HEK293 (cell line): Measurements from ENCODE around the gene CSF3.

Experiments used
- CTCF ChIA-PET: fragments of 350-600 bp; formaldehyde crosslinking; extraction: SDS; loops from one replicate; lab custom pipeline; 2021; ENCODE audit warnings: antibody characterized with exemption; lab: Yijun Ruan, JAX
- POLR2A ChIA-PET: fragments of 300-600 bp; formaldehyde crosslinking; extraction: SDS; loops from one replicate; lab custom pipeline; 2020; ENCODE audit warnings: antibody characterized with exemption, inconsistent platforms; lab: Yijun Ruan, JAX
- H3K27ac ChIP-seq: fragments of 200-500 bp; sonication (Bioruptor generic); 2 replicates; pipeline ENCODE4 v1.5.1; 2014; ENCODE audit warnings: low read depth, low read length, control low read depth, inconsistent platforms; ENCODE audit errors: extremely low read depth
- H3K36me3 ChIP-seq, 2 experiments: fragments of 200-500 bp in 1 of 2; sonication (Bioruptor generic) in 1 of 2; 1 replicate in 1 of 2; 2 replicates in 1 of 2; pipeline ENCODE4 v1.5.1; 2014 to 2017; ENCODE audit warnings: inconsistent platforms in 2 of 2, low read length in 2 of 2; ENCODE audit not compliant: control insufficient read depth in 2 of 2, insufficient read depth in 1 of 2
- H3K4me1 ChIP-seq: fragments of 200-500 bp; sonication (Bioruptor generic); 2 replicates; pipeline ENCODE4 v1.5.1; 2014; ENCODE audit warnings: mild to moderate bottlenecking, low read length, inconsistent platforms; ENCODE audit not compliant: control insufficient read depth, insufficient read depth
- H3K4me3 ChIP-seq: 2 replicates; pipeline ENCODE4 v1.5.1; 2011; ENCODE audit warnings: low read depth, mild to moderate bottlenecking, control low read depth, low read length, moderate library complexity
- H3K9me3 ChIP-seq: fragments of 200-500 bp; sonication (Bioruptor generic); 2 replicates; pipeline ENCODE4 v1.5.1; 2014; ENCODE audit warnings: low read depth, low read length, inconsistent platforms; ENCODE audit not compliant: control insufficient read depth, insufficient read depth
- CTCF ChIP-seq: fragments of 450-650 bp; formaldehyde crosslinking; IDR thresholded peaks from 2 replicates; pipeline ENCODE4 v1.5.1; 2016; ENCODE audit warnings: missing biosample characterization, missing genetic modification characterization
- EGR2 ChIP-seq: fragments of 450-650 bp; formaldehyde crosslinking; IDR thresholded peaks from 2 replicates; pipeline ENCODE4 v1.5.1; 2016; ENCODE audit warnings: low read depth, missing biosample characterization, missing genetic modification characterization
- KLF16 ChIP-seq: fragments of 450-650 bp; formaldehyde crosslinking; IDR thresholded peaks from 2 replicates; pipeline ENCODE4 v1.5.1; 2017; ENCODE audit warnings: missing biosample characterization, missing genetic modification characterization
- KLF8 ChIP-seq: fragments of 450-650 bp; formaldehyde crosslinking; IDR thresholded peaks from 2 replicates; pipeline ENCODE4 v1.5.1; 2016; ENCODE audit warnings: missing biosample characterization, missing genetic modification characterization
- MEIS1 ChIP-seq: sonication (generic); formaldehyde crosslinking; IDR thresholded peaks from 2 replicates; pipeline ENCODE4 v1.8.1; 2022; ENCODE audit warnings: missing genetic modification reagents, mild to moderate bottlenecking, borderline replicate concordance
- OVOL3 ChIP-seq: fragments of 450-650 bp; formaldehyde crosslinking; IDR thresholded peaks from 2 replicates; pipeline ENCODE4 v1.5.1; 2016; ENCODE audit warnings: missing biosample characterization, missing genetic modification characterization
- PATZ1 ChIP-seq: fragments of 450-650 bp; formaldehyde crosslinking; IDR thresholded peaks from 2 replicates; pipeline ENCODE4 v1.5.1; 2016; ENCODE audit warnings: missing biosample characterization, missing genetic modification characterization
- PBX3 ChIP-seq: sonication (generic); formaldehyde crosslinking; IDR thresholded peaks from 2 replicates; pipeline ENCODE4 v1.8.1; 2022; ENCODE audit warnings: mild to moderate bottlenecking, moderate library complexity, missing genetic modification reagents
- PRDM4 ChIP-seq: fragments of 450-650 bp; formaldehyde crosslinking; IDR thresholded peaks from 2 replicates; pipeline ENCODE4 v1.5.1; 2017; ENCODE audit warnings: missing biosample characterization, missing genetic modification characterization
- ZBTB10 ChIP-seq: fragments of 450-650 bp; formaldehyde crosslinking; IDR thresholded peaks from 2 replicates; pipeline ENCODE4 v1.5.1; 2016; ENCODE audit warnings: missing biosample characterization, missing genetic modification characterization
- ZBTB17 ChIP-seq: fragments of 450-650 bp; formaldehyde crosslinking; IDR thresholded peaks from 2 replicates; pipeline ENCODE4 v1.5.1; 2016; ENCODE audit warnings: missing biosample characterization, missing genetic modification characterization
- ZBTB48 ChIP-seq: fragments of 450-650 bp; formaldehyde crosslinking; IDR thresholded peaks from 2 replicates; pipeline ENCODE4 v1.5.1; 2016; ENCODE audit warnings: missing biosample characterization, missing genetic modification characterization
- ZFHX2 ChIP-seq: fragments of 450-650 bp; formaldehyde crosslinking; conservative IDR thresholded peaks from 2 replicates; pipeline ENCODE4 v1.5.1; 2016; ENCODE audit warnings: missing biosample characterization, missing genetic modification characterization
- ZNF23 ChIP-seq: fragments of 450-650 bp; formaldehyde crosslinking; IDR thresholded peaks from 2 replicates; pipeline ENCODE4 v1.5.1; 2016; ENCODE audit warnings: missing biosample characterization, missing genetic modification characterization, borderline replicate concordance
- ZNF335 ChIP-seq: fragments of 450-650 bp; formaldehyde crosslinking; conservative IDR thresholded peaks from 2 replicates; pipeline ENCODE4 v1.5.1; 2016; ENCODE audit warnings: missing biosample characterization, missing genetic modification characterization
- ZNF341 ChIP-seq: fragments of 450-650 bp; formaldehyde crosslinking; IDR thresholded peaks from 2 replicates; pipeline ENCODE4; 2016; ENCODE audit warnings: low read depth, missing biosample characterization, missing genetic modification characterization
- ZNF354C ChIP-seq: fragments of 450-650 bp; formaldehyde crosslinking; IDR thresholded peaks from 2 replicates; pipeline ENCODE4 v1.5.1; 2016; ENCODE audit warnings: missing biosample characterization, missing genetic modification characterization, low read depth, borderline replicate concordance
- ZNF366 ChIP-seq: fragments of 450-650 bp; formaldehyde crosslinking; conservative IDR thresholded peaks from 2 replicates; pipeline ENCODE4 v1.5.1; 2016; ENCODE audit warnings: missing biosample characterization, missing genetic modification characterization
- ZNF391 ChIP-seq: fragments of 450-650 bp; formaldehyde crosslinking; IDR thresholded peaks from 2 replicates; pipeline ENCODE4 v1.5.1; 2016; ENCODE audit warnings: low read depth, missing biosample characterization, missing genetic modification characterization, borderline replicate concordance
- ZNF433 ChIP-seq: fragments of 450-650 bp; formaldehyde crosslinking; IDR thresholded peaks from 2 replicates; pipeline ENCODE4 v1.5.1; 2016; ENCODE audit warnings: missing biosample characterization, missing genetic modification characterization, low read depth
- ZNF513 ChIP-seq: fragments of 450-650 bp; IDR thresholded peaks from 2 replicates; pipeline ENCODE4 v1.5.1; 2018; ENCODE audit warnings: missing biosample characterization, missing genetic modification characterization
- ZNF664 ChIP-seq: fragments of 450-650 bp; formaldehyde crosslinking; IDR thresholded peaks from 2 replicates; pipeline ENCODE4 v1.5.1; 2016; ENCODE audit warnings: missing biosample characterization, missing genetic modification characterization
- ZNF791 ChIP-seq: fragments of 450-650 bp; formaldehyde crosslinking; IDR thresholded peaks from 2 replicates; pipeline ENCODE4 v1.5.1; 2016; ENCODE audit warnings: missing biosample characterization, missing genetic modification characterization
- ZNF830 ChIP-seq: fragments of 450-650 bp; IDR thresholded peaks from 2 replicates; pipeline ENCODE4 v1.5.0; 2018; ENCODE audit warnings: missing biosample characterization, missing genetic modification characterization, low read depth, mild to moderate bottlenecking, moderate library complexity
- ZSCAN23 ChIP-seq: fragments of 450-650 bp; formaldehyde crosslinking; IDR thresholded peaks from 2 replicates; pipeline ENCODE4 v1.5.1; 2016; ENCODE audit warnings: missing biosample characterization, missing genetic modification characterization
- ZSCAN30 ChIP-seq: fragments of 450-650 bp; IDR thresholded peaks from 2 replicates; pipeline ENCODE4 v1.5.1; 2018; ENCODE audit warnings: missing biosample characterization, mild to moderate bottlenecking, missing genetic modification characterization, moderate library complexity

The CSF3 gene

GRCh38 chr17:40059729-40060475 lies 44.7 kb downstream of the CSF3 start:
- Histone ChIP-seq H3K27ac (no peak overlapping the region), H3K4me1 (peaks cover 12% of the 10 kb centered on the region), H3K9me3 (no peaks in the 10 kb centered on the region), H3K4me3 (no peak overlapping the region), H3K36me3 (no peaks in the 10 kb centered on the region)
- CTCF ChIA-PET: interaction anchor here (0.6 to 10.6 kb wide), 9 partner anchors 15 to 298 kb away, joined by 3 to 166 read pairs (median 6); no protein-coding TSS in a partner anchor
- POLR2A ChIA-PET: interaction anchor here (0.5 to 0.6 kb wide), 4 partner anchors 9 to 119 kb away, joined by 4 to 9 read pairs (median 6); no protein-coding TSS in a partner anchor
- peak; percentile 50; the same call in 1 of the 2 replicates for TF ChIP-seq ZBTB48 (tag by site-specific recombination)
- no peak for TF ChIP-seq PATZ1
- 0 out of 2 replicates have a peak, but pooled peaks have one; percentile 6 for TF ChIP-seq EGR2 (tag by site-specific recombination)
- TF ChIP-seq ZNF664: no peak
- TF ChIP-seq ZBTB10: no peak
- peak; percentile 75 for TF ChIP-seq ZBTB17 (tag by site-specific recombination)
- no peak for TF ChIP-seq CTCF
- TF ChIP-seq ZNF335: peak; percentile 11; the same call in 1 of the 2 replicates
- TF ChIP-seq MEIS1 (CRISPR knock-in tag): no peak
- TF ChIP-seq ZSCAN23: no peak
- no peak for TF ChIP-seq OVOL3 (tag by site-specific recombination)
- TF ChIP-seq ZNF830 (tag by site-specific recombination): no peak
- no peak for TF ChIP-seq PBX3 (CRISPR knock-in tag)
- no peak for TF ChIP-seq KLF8 (tag by site-specific recombination)
- TF ChIP-seq ZNF433 (tag by site-specific recombination): no peak
- no peak for TF ChIP-seq ZNF791
- no peak for TF ChIP-seq ZNF23 (tag by site-specific recombination)
- no peak for TF ChIP-seq ZFHX2 (tag by site-specific recombination)
- no peak for TF ChIP-seq ZSCAN30 (tag by site-specific recombination)
- TF ChIP-seq PRDM4 (tag by site-specific recombination): no peak
- no peak for TF ChIP-seq ZNF354C (tag by site-specific recombination)
- peak; percentile 91 for TF ChIP-seq ZNF341 (tag by site-specific recombination)
- no peak for TF ChIP-seq ZNF513 (tag by site-specific recombination)
- no peak for TF ChIP-seq KLF16 (tag by site-specific recombination)
- no peak for TF ChIP-seq ZNF391 (tag by site-specific recombination)
- 0 out of 2 replicates have a peak, but pooled peaks have one; percentile 18 for TF ChIP-seq ZNF366 (tag by site-specific recombination)
